ENCODE data around the gene KNOP1.

GRCh38 chr16:19688396-19689024, 29.5 kb downstream of the KNOP1 start:
- TF ChIP-seq POLR2A (IDR thresholded peaks at IDR 0.05; ENCODE audit: low read length) (no peak), GATA1 (IDR thresholded peaks at IDR 0.05; ENCODE audit: low read depth, low read length) (no peak)

All from erythroblast (primary cell).